K562 (cell line): ENCODE measurements around the gene FMNL1. TPM values are rescaled to one million over a fixed set of nuclear protein-coding genes. Genes with fewer than 3 reads are reported as not detected.

Experiments
- BRCA1 ChIP-seq, 2 experiments: fragments of 450-650 bp in 1 of 2; sonication (generic) in 1 of 2; formaldehyde crosslinking in 1 of 2; IDR thresholded peaks; 2 replicates each; pipeline versions ENCODE4 v1.5.0 to v1.6.1; 2017 to 2020; ENCODE audit warnings: mild to moderate bottlenecking in 1 of 2, missing genetic modification reagents in 1 of 2
- DMBX1 ChIP-seq: fragments of 250-450 bp; sonication (Bioruptor Pico); IDR thresholded peaks from 2 replicates; pipeline ENCODE4 v1.8.0; 2022; ENCODE audit warnings: inconsistent platforms, mild to moderate bottlenecking, moderate library complexity, borderline replicate concordance
- NRF1 ChIP-seq, 2 experiments: fragments of 450-650 bp; IDR thresholded peaks in 1 of 2; conservative IDR thresholded peaks in 1 of 2; 2 replicates each; pipeline ENCODE4 v1.6.1; 2014; ENCODE audit warnings: mild to moderate bottlenecking in 2 of 2
- POLR2G ChIP-seq: fragments of 200-400 bp; formaldehyde crosslinking; IDR thresholded peaks from 2 replicates; pipeline ENCODE4 v1.6.1; 2017; ENCODE audit warnings: low read depth, mild to moderate bottlenecking, antibody characterized with exemption, low read length, moderate library complexity
- SAFB2 ChIP-seq: fragments of 200-400 bp; formaldehyde crosslinking; IDR thresholded peaks from 2 replicates; pipeline ENCODE4 v1.6.1; 2018; ENCODE audit warnings: borderline replicate concordance, low read length, low read depth, moderate library complexity; ENCODE audit not compliant: severe bottlenecking
- SP2 ChIP-seq: IDR thresholded peaks from 2 replicates; pipeline ENCODE4 v1.6.1; 2011; ENCODE audit warnings: mild to moderate bottlenecking, low read depth, low read length, moderate library complexity; ENCODE audit not compliant: poor library complexity, severe bottlenecking; ENCODE audit errors: extremely low read depth
- SREBF1 ChIP-seq: fragments of 150-350 bp; IDR thresholded peaks from 2 replicates; pipeline ENCODE4 v1.6.1; 2014; ENCODE audit warnings: antibody characterized with exemption, low read depth, low read length, borderline replicate concordance
- TCF3 ChIP-seq: sonication (generic); formaldehyde crosslinking; IDR thresholded peaks from 2 replicates; pipeline ENCODE4 v1.4.0; 2020; ENCODE audit warnings: mild to moderate bottlenecking, missing genetic modification reagents
- ZNF232 ChIP-seq: sonication (generic); formaldehyde crosslinking; IDR thresholded peaks from 2 replicates; pipeline ENCODE4 v1.8.0; 2022; ENCODE audit warnings: mild to moderate bottlenecking, missing genetic modification reagents
- ZNF274 ChIP-seq: IDR thresholded peaks from 2 replicates; pipeline ENCODE4 v1.6.1; 2011; ENCODE audit warnings: low read depth, mild to moderate bottlenecking, low read length, moderate library complexity, borderline replicate concordance
- ZNF408 ChIP-seq: fragments of 250-450 bp; sonication (Bioruptor Pico); IDR thresholded peaks from 2 replicates; pipeline ENCODE4 v1.4.0; 2020; ENCODE audit warnings: low read depth, mild to moderate bottlenecking, moderate library complexity
- polyA plus RNA-seq, 8 experiments: library from polyadenylated mRNA; depleted of rRNA in 4 of 8; stranded (reverse) in 5 of 8; unstranded in 3 of 8; fragments of >200 nt; fragmentation: Nextera tagmentation in 2 of 8; fragmentation: Illumina TruSeq in 1 of 8; extraction: Ambion mirVana in 2 of 8; extraction: Trizol in 1 of 8; gene quantifications; 2 replicates each; pipeline versions ENCODE4 v1.2.1 to v1.2.3, GENCODE V29; 2011 to 2014; ENCODE audit warnings: inconsistent platforms in 1 of 8, missing spikeins in 1 of 8
- total RNA-seq, 7 experiments: library from RNA; depleted of rRNA in 6 of 7; stranded (reverse); fragments of >200 nt in 6 of 7; fragmentation: Illumina TruSeq in 2 of 7; extraction: Trizol in 2 of 7; gene quantifications; 2 replicates each; pipeline versions ENCODE4 v1.2.1 to v1.2.3, GENCODE V29; 2011 to 2021; ENCODE audit warnings: low replicate concordance in 1 of 7
- TF ChIP-seq, protein P1 (sequence below), 2 experiments: fragments of 250-450 bp in 1 of 2; fragments of 450-650 bp in 1 of 2; sonication (Bioruptor Pico) in 1 of 2; IDR thresholded peaks; 2 replicates each; pipeline versions ENCODE4 v1.6.1 to v1.8.0; 2016 to 2021; ENCODE audit warnings: mild to moderate bottlenecking in 2 of 2, moderate library complexity in 2 of 2, missing compliant biosample characterization in 1 of 2, missing genetic modification characterization in 1 of 2
- TF ChIP-seq, protein P2 (sequence below): sonication (generic); formaldehyde crosslinking; IDR thresholded peaks from 2 replicates; pipeline ENCODE4 v1.9.0; 2022; ENCODE audit warnings: mild to moderate bottlenecking, missing genetic modification reagents
- TF ChIP-seq, protein P3 (sequence below): fragments of 450-650 bp; IDR thresholded peaks from 2 replicates; pipeline ENCODE4 v1.6.1; 2016; ENCODE audit warnings: low read depth, mild to moderate bottlenecking, moderate library complexity
- TF ChIP-seq, protein P4 (sequence below): fragments of 250-450 bp; sonication (Bioruptor Pico); IDR thresholded peaks from 2 replicates; pipeline ENCODE4 v1.8.0; 2021; ENCODE audit warnings: moderate library complexity, mild to moderate bottlenecking, inconsistent platforms

FMNL1 gene
- total and polyA plus RNA-seq, 9 of the 15 experiments (the other 6 are each of a cell fraction or from before 2014, with no cell fraction given), result 0.70 to 36.6 (median 7.7) TPM

DNA sequence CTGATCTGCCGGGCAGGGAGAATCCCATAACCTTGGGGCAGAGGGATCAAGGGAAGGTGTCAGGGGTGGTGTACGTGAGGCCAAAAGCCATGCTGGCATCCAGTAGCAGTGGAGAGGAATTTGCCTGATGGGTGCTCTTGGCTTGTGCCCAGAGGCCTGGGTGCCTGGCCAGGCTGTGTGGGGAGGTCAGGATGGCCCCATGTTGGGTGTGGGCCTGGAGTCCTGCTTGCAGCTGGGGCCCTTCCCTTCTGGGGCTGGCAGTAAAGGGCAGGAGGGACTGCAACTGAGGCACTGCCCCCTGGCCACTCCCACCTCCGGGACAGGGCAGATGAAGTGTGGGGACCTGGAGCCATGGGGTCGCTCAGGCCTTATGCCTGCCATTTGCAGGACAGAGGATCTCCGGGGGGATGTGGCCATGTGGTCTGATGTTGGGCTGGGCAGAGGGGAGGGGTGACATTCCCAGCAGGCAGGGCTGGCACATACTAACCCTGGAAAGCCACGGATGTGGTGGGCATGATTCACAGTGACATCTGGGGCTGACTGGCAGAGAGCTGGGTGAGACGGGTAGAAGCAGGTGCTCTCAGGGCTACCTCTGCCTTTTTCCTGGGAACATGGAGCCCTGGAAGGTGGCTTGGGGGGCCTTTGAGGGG lies 3.5 kb downstream of the FMNL1 start (continued):
- TF ChIP-seq, protein P1, sequence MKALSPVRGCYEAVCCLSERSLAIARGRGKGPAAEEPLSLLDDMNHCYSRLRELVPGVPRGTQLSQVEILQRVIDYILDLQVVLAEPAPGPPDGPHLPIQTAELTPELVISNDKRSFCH (CRISPR knock-in tag; IDR thresholded peaks at IDR 0.05), result no peak
- TF ChIP-seq, protein P1 (tag; IDR thresholded peaks at IDR 0.05), result no peak
- TF ChIP-seq, protein P2, sequence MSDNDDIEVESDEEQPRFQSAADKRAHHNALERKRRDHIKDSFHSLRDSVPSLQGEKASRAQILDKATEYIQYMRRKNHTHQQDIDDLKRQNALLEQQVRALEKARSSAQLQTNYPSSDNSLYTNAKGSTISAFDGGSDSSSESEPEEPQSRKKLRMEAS (CRISPR knock-in tag), result 0 out of 2 replicates have a peak, but pooled peaks have one; percentile 34
- TF ChIP-seq SP2 (no peak), ZNF232 (no peak), SAFB2 (no peak), DMBX1 (CRISPR knock-in tag) (0 out of 2 replicates have a peak, but pooled peaks have one; percentile 23), BRCA1 (IDR thresholded peaks at IDR 0.05) (no peak), BRCA1 (CRISPR knock-in tag; IDR thresholded peaks at IDR 0.05) (0 out of 2 replicates have a peak, but pooled peaks have one; percentile 65), TCF3 (no peak), POLR2G (peak; percentile 46; the same call in 1 of the 2 replicates), ZNF274 (no peak), NRF1 (conservative IDR thresholded peaks at IDR 0.05 in 1 of 2, IDR thresholded peaks at IDR 0.05 in 1 of 2) (no peak), ZNF408 (CRISPR knock-in tag) (no peak), SREBF1 (no peak)
- TF ChIP-seq, protein P3, sequence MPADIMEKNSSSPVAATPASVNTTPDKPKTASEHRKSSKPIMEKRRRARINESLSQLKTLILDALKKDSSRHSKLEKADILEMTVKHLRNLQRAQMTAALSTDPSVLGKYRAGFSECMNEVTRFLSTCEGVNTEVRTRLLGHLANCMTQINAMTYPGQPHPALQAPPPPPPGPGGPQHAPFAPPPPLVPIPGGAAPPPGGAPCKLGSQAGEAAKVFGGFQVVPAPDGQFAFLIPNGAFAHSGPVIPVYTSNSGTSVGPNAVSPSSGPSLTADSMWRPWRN, result no peak
- TF ChIP-seq, protein P4, sequence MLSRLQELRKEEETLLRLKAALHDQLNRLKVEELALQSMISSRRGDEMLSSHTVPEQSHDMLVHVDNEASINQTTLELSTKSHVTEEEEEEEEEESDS (CRISPR knock-in tag), result no peak
